ENCODE results near the gene CIBAR2.

The CIBAR2 gene

GRCh38 chr16:85081765-85082164 lies 30.5 kb downstream of the CIBAR2 start:
- DNase-seq: no peak

DNA sequence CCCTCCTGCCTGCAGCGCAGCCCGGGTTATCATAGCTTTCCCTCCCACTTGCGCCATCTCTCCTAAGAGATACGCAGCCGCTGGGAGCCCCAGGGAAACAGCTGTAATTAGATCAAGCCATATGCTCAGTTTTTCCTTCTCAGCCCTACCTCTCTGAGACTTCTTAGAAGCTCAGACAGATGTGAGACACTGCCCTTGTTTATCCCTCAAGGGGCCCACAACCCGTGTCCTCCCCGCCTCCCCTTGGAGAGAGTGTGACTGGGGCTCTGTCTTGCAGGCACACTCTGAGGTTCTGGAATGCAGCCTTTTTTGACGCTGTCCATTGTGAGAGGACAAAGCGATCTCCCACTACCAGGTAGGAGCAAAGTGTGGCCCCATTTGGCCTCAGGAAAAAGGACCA lies 31.2 kb downstream of the CIBAR2 start:
- no peak for DNase-seq

DNA sequence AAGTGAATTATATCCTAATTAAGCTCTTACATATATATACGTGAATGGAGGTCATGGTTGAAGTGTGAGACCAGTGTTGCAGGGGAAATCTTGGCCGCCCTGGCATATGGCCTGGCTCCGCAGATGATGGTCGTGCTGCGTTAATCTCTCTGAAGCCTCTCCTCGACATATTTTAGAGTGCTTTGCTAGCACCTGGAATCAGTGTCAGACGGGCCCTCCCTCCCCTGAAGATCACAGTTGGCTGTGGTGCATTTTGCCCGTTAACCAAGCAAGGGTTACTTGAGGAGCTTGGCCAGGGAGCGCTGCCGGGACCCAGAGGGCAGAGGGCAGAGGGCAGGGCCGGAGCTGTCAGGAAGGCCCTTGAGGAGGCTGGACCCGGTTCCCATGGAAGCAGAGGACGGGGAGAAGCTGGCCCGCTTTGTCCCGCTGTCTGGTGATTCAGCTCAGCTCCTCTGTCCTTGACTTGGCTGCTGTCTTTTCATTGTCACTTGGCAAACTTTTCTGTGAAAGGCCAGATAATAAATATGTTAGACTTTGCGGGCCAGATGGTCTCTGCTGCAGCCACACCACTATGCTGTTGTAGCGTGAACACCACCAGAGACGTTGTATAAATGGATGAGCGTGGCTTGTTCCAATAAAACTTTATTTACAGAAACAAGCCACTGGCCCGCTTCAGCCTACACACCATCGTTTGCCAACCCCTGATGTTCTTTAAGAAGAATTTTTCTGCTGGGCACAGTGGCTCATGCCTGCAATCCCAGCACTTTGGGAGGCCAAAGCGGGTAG lies 32.3 kb downstream of the CIBAR2 start:
- no peak for DNase-seq

- no peak for DNase-seq
Measured at GRCh38 chr16:85078952-85079351, 33.3 kb downstream of the CIBAR2 start.

DNA sequence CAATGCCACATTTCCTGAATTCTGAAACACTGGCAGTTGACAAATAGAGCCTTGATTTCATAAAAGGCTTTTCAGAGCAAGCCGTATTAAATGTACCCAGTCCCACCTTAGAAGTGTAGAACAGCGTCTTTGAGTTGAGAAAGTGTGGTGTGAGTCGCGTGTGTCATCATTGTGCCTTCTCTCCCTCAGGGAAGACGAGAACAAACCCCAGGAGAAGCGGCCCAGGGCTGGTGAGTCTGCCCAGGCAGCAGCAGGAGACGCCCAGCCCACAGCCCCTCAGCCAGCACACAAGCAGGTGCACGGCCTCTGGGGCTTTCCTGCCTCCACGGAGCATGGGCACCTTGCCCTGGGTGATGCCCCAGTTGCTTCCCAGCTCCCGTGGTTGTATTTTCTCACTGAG lies 34.0 kb downstream of the CIBAR2 start:
- no peak for DNase-seq

DNA sequence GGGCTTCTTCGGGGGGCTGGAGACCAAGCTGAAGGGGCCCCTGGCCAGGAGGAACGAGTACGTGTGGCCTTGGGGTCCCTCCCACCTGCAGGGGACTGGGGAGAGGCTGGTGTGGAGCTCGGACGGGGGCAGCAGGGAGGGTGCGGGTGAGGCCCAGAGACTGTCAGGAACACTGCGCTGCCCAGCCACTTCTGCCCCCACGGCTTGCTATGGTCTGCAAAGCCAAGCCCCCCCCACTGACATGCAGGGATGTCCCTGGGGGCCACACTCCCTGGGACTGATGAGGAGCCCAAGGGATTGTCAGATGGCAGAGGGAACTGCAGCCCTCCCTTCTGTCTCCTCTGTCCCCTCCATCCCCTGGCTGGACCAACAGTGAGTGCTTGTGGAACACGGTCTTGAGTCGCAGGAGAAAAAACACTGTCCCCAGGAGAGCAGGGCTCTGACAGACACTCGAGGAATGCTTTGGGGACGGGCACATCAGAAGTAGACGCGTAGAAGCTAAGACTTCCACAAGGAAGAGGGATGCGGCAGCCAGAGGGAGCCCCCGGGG lies 34.6 kb downstream of the CIBAR2 start:
- DNase-seq: no peak

- no peak for DNase-seq
Measured at GRCh38 chr16:85077039-85077438, 35.2 kb downstream of the CIBAR2 start.

- no peak for DNase-seq
Measured at GRCh38 chr16:85075236-85075924, 36.9 kb downstream of the CIBAR2 start.

DNA sequence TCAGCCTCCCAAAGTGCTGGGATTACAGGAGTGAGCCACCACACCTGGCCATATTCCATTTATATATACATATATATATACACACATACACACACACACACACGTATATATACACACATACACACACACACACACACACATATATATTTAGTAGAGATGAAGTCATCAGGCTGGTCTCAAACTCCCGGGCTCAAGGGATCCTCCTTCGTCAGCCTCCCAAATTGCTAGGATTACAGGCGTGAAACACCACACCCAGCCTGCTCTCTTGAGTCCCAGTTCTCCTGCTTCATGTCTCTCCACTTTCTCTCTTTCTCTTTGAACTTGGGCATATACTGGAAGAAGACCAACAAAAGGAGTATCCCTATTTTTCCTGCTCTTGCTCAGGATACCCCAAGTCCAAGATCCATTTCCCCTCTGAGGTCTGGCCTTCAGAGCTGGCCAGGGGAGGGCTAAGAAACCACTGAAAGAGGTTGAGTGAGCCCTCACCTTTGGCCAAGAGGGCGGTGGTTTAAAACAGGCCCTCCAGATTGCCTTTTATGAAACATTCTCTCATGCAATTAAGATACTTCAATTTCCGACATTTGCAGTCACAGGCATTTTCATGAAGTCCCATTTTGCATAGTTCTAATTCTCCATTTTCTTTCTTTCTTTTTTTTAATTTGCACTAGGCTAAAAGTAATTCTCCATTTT lies 37.9 kb downstream of the CIBAR2 start:
- no peak for DNase-seq

GRCh38 chr16:85072947-85073346 lies 39.3 kb downstream of the CIBAR2 start:
- no peak for DNase-seq

DNA sequence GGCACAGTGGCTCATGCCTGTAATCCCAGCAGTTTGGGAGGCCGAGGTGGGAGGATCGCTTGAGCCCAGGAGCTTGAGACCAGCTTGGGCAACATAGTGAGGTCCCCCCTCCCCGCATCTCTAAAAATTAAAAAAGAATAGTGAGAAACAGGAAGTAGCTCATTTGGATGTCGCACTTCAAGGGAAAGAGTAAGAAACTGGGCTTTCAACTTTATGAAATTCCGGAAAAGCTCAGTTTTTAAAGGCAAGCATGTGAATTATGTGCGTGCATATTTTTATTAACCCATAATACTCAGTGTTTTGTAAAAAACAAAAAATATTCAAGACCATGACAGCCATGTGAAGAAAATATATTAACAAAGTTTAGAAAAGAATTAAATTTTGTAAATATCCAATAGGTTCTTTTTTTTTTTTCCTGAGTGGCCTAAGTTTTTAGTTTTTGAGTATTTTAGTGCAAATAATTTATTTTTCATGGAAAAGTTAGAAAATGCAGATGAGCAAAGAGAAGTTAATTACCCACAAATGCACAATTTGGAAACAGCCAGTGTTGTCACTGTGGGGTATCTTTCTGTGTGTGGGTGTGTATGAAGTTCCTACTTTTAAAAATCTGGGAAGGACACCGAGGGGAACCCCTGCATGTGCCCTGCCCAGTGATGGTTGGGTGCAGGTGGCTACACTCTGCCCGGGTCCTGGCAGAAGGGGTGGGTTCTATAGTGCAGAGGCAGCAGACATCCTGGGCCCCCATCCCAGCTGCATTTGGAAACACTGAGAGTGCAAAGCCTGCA lies 40.0 kb downstream of the CIBAR2 start:
- no peak for DNase-seq

DNA sequence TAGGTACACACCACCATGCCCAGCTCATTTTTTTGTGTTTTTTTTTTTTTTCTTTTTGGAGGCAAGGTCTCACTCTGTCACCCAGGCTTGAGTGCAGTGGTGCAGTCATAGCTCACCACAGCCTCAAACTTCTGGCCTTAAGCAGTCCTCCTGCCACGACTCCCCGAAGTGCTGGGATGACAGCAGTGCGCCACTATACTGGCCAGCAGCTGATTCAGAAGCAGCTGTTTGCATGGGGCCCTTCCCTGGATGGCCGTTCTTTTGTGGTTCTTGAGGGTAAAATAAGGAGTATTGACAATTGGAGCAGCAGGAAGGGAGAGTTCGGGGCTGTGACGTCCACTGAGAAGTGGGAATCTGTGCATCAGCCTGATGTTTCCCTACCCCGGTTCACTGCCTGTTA lies 43.1 kb downstream of the CIBAR2 start:
- no peak for DNase-seq

- no peak for DNase-seq
Measured at GRCh38 chr16:85068746-85069145, 43.5 kb downstream of the CIBAR2 start.

DNA sequence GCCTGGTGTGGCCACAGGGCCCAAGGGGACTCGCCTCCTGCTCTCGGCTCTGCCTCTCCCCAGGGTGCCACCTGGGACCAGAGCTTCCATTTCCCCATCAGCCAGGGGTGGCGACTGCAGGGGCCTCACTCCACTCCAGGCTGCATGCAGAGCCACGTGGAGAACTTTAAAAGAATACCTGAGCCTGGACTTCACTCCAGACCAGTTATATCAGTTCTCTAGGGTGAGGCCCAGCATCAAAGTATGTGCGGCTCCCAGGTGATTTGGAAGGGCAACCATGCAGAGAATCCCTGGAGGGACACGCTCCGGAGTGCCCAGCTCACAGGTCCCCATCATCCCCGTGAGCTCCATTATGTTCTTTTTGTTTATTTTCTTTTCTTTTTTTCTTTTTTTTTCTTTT lies 44.8 kb downstream of the CIBAR2 start:
- no peak for DNase-seq

DNA sequence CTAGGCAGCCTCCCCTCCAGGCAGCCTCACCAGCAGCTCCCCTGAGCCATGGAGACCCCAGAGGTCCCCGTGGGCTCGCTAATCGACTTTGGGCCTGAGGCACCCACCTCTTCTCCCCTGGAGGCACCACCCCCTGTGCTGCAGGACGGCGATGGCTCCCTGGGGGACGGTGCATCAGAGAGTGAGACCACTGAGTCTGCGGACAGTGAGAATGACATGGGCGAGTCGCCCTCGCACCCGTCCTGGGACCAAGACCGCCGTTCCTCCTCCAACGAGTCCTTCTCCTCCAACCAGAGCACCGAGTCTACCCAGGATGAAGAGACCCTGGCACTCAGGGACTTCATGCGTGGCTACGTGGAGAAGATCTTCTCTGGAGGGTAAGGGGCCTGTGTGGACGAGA lies 45.2 kb downstream of the CIBAR2 start:
- DNase-seq: no peak

DNA sequence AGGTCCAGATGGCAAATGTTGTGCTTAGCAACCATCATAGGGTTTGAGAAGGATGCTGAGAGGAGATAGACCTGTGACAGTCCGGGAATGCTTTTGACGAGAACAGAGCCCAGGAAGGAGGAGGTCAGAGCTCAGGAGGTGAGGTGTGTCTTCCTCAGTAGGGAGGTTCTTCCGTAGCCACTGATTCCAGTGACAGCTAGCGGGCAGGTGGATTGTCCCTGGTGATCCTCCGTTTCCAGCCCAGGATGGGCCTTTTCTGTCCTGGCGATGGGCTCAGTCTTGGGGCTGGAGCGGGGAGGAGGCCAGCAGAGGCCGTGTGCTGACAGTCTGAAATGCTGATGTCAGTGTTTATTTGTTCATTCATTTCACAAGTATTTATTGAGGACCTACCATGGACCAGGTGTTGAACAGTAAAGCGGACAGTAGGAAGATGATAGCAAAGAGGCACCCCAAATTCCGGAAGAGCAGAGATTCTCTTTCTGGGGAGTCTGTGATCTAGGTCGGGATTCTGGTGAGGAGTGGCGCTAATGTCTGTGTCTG lies 45.9 kb downstream of the CIBAR2 start:
- DNase-seq: no peak

GRCh38 chr16:85065099-85065498 lies 47.2 kb downstream of the CIBAR2 start:
- DNase-seq: no peak

- DNase-seq: no peak
Measured at GRCh38 chr16:85064186-85064585, 48.1 kb downstream of the CIBAR2 start.

DNA sequence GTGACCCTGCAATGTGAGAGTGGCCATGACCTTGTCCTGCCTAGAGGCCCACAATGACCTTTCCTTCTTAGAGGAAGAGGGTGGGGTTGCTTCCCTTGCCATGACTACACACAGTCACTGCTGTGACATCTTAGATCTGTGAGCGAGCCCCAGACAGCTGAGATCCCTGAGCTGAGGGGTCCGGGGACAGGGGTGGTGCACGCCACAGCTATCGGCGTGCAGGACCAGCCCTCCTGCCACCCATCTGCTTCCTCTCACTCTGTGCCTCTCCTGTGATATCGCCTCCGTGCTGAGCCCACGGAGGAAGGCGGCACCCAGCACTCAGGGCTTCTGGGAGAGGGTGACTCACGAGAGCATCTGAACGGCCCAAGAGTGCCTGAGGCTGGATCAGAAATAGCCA lies 49.4 kb downstream of the CIBAR2 start:
- no peak for DNase-seq

GRCh38 chr16:85062323-85062722 lies 49.9 kb downstream of the CIBAR2 start:
- DNase-seq: no peak

DNA sequence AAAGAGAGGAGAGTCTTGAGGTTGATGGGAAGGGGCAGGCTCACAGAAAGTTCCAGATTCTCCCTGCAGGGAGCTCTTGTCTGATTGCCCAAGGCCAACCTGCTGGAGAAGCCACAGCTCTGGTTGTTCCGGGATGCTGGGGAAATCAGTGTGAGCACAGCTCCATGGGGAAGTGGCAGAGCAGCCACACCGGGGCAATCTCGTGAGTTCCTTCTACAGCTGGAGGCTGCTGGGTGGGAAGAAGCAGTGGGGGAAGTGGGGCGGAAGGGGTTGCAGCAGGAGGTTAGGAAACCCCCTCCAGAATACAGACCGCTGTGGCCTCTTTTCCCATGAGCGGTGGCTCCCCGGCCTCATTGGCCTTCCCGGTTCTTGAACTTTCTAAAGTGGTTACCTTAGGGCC lies 50.7 kb downstream of the CIBAR2 start:
- peak; percentile 18 to 56 for DNase-seq

DNA sequence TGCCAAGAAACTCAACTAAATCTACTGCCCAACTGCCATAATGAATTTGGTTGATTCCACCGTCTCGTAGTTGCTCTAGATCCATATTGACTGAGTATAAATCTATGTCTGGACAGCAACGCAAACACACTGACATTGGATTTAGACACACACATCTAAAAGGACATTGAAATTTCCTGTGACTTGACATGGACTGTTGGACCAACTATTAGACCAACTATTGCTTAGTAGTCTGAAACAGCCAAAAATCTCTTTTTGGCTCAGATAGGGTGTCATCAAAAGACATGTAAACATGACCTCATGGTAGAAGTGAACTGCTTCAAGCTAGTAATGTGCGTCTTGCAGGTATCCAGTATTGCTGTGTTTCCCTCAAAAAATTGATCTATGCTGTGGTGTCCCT lies 53.4 kb downstream of the CIBAR2 start:
- no peak for DNase-seq

DNA sequence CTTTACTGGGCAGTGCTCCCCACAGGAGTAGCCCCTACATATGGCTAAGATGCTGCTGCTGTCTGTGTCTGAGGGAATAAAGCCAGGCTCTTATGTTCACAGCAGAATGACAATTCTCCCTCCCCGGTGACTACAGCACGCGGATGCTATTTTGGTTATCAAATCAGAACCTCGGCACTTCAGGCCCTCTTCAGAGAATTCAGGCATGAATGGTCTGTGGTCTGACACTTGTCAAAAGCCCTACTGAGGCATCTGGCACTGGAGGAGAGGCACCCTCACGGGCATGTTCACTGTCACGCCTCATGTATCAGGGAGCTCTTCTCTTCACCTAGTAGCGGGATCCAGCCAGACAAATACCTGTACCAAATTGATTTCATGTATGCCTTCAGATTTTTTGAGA lies 54.3 kb downstream of the CIBAR2 start:
- no peak for DNase-seq
